Natural killer cell (primary cell): Measurements from ENCODE around the gene THAP3. TPM values are rescaled to one million over a fixed set of nuclear protein-coding genes. Genes with fewer than 3 reads are reported as not detected.

ENCODE experiments used
- ATAC-seq, 3 donors: fragments of 150-1000 bp in 2 of 3; fragments of 200-7000 bp in 1 of 3; cut with Tn5 transposase; 1 replicate in 1 of 3; 2 replicates in 2 of 3; pipeline ENCODE4 v1.10.0; 2021; ENCODE audit warnings: mild to moderate bottlenecking in 2 of 3, moderate library complexity in 2 of 3
- DNase-seq, 2 donors: peaks; one replicate each; pipeline versions ENCODE4 v3.0.0 to v3.0.0-alpha.2; 2013 to 2021; ENCODE audit warnings: mixed read lengths in 1 of 2
- H3K27ac ChIP-seq: one replicate; pipeline ENCODE4 v1.5.1; 2013; ENCODE audit warnings: mild to moderate bottlenecking, low read length
- H3K27me3 ChIP-seq: one replicate; pipeline ENCODE4 v1.6.1; 2013; ENCODE audit warnings: low read length; ENCODE audit not compliant: control insufficient read depth, insufficient read depth
- H3K36me3 ChIP-seq: one replicate; pipeline ENCODE4 v1.6.1; 2013; ENCODE audit warnings: low read length; ENCODE audit not compliant: control insufficient read depth, insufficient read depth
- H3K4me1 ChIP-seq: one replicate; pipeline ENCODE4 v1.6.1; 2013; ENCODE audit warnings: low read length; ENCODE audit not compliant: control insufficient read depth, insufficient read depth
- H3K4me3 ChIP-seq: one replicate; pipeline ENCODE4 v1.5.1; 2013; ENCODE audit warnings: low read length
- H3K9me3 ChIP-seq: one replicate; pipeline ENCODE4 v1.6.1; 2013; ENCODE audit warnings: low read length; ENCODE audit not compliant: control insufficient read depth, insufficient read depth
- H3K27ac Mint-ChIP-seq, 2 donors: one replicate each; pipeline ENCODE4 v1.8.0; 2022; ENCODE audit warnings: mild to moderate bottlenecking in 2 of 2, mixed read lengths in 2 of 2, moderate library complexity in 1 of 2
- H3K27me3 Mint-ChIP-seq, 2 donors: one replicate each; pipeline ENCODE4 v1.8.0; 2022; ENCODE audit warnings: low read depth in 2 of 2, mixed read lengths in 2 of 2
- H3K36me3 Mint-ChIP-seq: one replicate; pipeline ENCODE4 v1.8.0; 2022; ENCODE audit warnings: mixed read lengths
- H3K4me1 Mint-ChIP-seq, 2 donors: one replicate each; pipeline ENCODE4 v1.8.0; 2022; ENCODE audit warnings: mixed read lengths in 2 of 2
- H3K4me3 Mint-ChIP-seq: one replicate; pipeline ENCODE4 v1.8.0; 2022; ENCODE audit warnings: mild to moderate bottlenecking, moderate library complexity, mixed read lengths
- H3K9me3 Mint-ChIP-seq, 2 donors: one replicate each; pipeline ENCODE4 v1.8.0; 2022; ENCODE audit warnings: mixed read lengths in 2 of 2
- WGBS: methylation state at CpG from one replicate; pipeline ENCODE4 v1.1.7; 2013; ENCODE audit warnings: missing lambda C conversion rate; ENCODE audit not compliant: insufficient coverage; 5-methylcytosine and 5-hydroxymethylcytosine counted together
- intact Hi-C: fragments of 100-400 bp; cut with micrococcal nuclease; formaldehyde crosslinking; loops from one replicate; pipeline ENCODE4 v1.14.2; 2022
- total RNA-seq, 4 donors: library from RNA; stranded (reverse); fragments of 120-200 nt in 1 of 4; gene quantifications; one replicate each; pipeline versions ENCODE4 v1.2.3 to v1.2.4, GENCODE V29; 2013 to 2022
- TF ChIP-seq, protein P1 (sequence below): fragments of 200-600 bp; IDR thresholded peaks from one replicate; pipeline ENCODE4 v1.8.0; 2022; ENCODE audit warnings: antibody characterized with exemption

THAP3 gene
- total RNA-seq, 3 donors from 2014 or later (not counting 1 experiment from before 2014, with no cell fraction given): 11.7 to 23.4 (median 23.1) TPM

DNA sequence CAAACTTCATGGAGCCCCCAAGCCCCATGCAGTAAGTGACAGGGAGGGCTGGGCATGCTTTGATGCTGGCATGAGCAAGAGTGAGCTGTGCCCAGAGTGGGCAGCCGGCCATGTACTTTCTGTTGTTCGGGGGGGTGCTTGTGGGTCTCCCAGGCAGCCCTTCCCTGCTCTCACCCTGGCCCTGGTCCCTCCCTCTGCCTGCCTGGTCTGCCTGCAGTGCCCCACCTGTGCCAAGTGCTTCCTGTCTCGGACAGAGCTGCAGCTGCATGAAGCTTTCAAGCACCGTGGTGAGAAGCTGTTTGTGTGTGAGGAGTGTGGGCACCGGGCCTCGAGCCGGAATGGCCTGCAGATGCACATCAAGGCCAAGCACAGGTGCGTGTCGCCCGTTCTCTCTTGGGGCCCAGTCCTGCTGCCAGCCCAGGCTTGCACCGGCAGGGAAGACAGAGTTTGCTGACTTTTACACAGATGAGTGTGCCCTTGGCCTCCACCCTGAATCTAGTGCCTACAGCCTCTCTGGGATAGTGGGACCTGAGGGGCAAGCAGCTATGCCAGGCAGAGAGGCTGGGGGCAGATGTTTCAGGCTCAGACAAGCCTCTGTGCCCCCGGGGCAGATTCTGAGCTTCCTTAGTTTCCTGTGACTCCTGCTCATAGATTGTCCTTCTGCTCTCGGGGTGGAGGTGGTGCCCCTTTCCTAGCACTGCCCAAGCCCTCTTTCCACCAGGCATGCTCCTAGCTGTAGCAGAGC lies 37.2 kb upstream of the THAP3 start:
- H3K27ac Mint-ChIP-seq: no peak overlapping the region
- no peaks in the 10 kb centered on the region for H3K9me3 Mint-ChIP-seq
- no peaks in the 10 kb centered on the region for H3K9me3 ChIP-seq
- no peak overlapping the region for H3K4me3 Mint-ChIP-seq
- no peaks in the 10 kb centered on the region for H3K27me3 ChIP-seq
- ATAC-seq (no peak), DNase-seq (no peak)
- intact Hi-C loops: no loop called here
- H3K27me3 Mint-ChIP-seq: no peaks in the 10 kb centered on the region
- peaks cover 30% of the 10 kb centered on the region for H3K36me3 ChIP-seq
- H3K27ac ChIP-seq: no peak overlapping the region
- H3K4me3 ChIP-seq: no peak overlapping the region
- WGBS: 41% methylated on average over 13 of the region's 13 CpGs
- H3K36me3 Mint-ChIP-seq: no peaks in the 10 kb centered on the region
- peaks cover 29 to 43% of the 10 kb centered on the region in 2 donors for H3K4me1 Mint-ChIP-seq
- TF ChIP-seq, protein P1, sequence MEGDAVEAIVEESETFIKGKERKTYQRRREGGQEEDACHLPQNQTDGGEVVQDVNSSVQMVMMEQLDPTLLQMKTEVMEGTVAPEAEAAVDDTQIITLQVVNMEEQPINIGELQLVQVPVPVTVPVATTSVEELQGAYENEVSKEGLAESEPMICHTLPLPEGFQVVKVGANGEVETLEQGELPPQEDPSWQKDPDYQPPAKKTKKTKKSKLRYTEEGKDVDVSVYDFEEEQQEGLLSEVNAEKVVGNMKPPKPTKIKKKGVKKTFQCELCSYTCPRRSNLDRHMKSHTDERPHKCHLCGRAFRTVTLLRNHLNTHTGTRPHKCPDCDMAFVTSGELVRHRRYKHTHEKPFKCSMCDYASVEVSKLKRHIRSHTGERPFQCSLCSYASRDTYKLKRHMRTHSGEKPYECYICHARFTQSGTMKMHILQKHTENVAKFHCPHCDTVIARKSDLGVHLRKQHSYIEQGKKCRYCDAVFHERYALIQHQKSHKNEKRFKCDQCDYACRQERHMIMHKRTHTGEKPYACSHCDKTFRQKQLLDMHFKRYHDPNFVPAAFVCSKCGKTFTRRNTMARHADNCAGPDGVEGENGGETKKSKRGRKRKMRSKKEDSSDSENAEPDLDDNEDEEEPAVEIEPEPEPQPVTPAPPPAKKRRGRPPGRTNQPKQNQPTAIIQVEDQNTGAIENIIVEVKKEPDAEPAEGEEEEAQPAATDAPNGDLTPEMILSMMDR: no peak
- H3K4me1 ChIP-seq: peaks cover 27% of the 10 kb centered on the region

DNA sequence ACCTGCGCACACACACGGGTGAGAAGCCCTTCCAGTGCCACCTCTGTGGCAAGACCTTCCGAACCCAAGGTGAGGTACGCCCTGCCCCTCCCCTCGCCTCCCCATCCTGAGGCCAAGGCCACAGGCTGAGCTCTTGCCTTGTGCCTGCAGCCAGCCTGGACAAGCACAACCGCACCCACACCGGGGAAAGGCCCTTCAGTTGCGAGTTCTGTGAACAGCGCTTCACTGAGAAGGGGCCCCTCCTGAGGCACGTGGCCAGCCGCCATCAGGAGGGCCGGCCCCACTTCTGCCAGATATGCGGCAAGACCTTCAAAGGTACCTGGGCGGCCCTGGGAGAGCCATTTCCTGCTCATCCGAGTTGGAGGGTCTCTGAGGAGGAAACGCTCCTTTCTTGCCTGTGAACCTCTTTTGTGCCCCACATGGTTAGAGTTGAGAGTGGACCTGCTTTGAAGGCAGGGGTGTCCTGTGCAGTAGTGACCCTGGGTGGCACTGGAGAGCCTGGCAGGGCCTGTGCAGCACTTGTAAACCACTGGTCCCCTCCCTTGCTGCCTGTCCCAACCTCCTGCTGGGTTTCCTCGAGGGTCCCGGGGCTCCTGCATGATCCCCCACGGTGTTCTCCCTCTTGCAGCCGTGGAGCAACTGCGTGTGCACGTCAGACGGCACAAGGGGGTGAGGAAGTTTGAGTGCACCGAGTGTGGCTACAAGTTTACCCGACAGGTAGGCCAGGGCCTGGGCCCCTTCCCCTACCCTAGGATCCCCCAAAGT lies 36.4 kb upstream of the THAP3 start:
- Histone ChIP-seq H3K4me3 (no peak overlapping the region), H3K27ac (no peak overlapping the region), H3K4me1 (peaks cover 28% of the 10 kb centered on the region), H3K36me3 (peaks cover 39% of the 10 kb centered on the region), H3K9me3 (no peaks in the 10 kb centered on the region), H3K27me3 (no peaks in the 10 kb centered on the region)
- no peaks in the 10 kb centered on the region for H3K27me3 Mint-ChIP-seq
- WGBS: 89% methylated on average over 25 of the region's 25 CpGs
- DNase-seq (no peak), ATAC-seq (no peak)
- intact Hi-C loops: no loop called here
- peaks cover 30 to 43% of the 10 kb centered on the region in 2 donors for H3K4me1 Mint-ChIP-seq
- no peaks in the 10 kb centered on the region for H3K36me3 Mint-ChIP-seq
- no peak overlapping the region for H3K27ac Mint-ChIP-seq
- TF ChIP-seq, protein P1: no peak
- no peaks in the 10 kb centered on the region for H3K9me3 Mint-ChIP-seq
- no peak overlapping the region for H3K4me3 Mint-ChIP-seq

DNA sequence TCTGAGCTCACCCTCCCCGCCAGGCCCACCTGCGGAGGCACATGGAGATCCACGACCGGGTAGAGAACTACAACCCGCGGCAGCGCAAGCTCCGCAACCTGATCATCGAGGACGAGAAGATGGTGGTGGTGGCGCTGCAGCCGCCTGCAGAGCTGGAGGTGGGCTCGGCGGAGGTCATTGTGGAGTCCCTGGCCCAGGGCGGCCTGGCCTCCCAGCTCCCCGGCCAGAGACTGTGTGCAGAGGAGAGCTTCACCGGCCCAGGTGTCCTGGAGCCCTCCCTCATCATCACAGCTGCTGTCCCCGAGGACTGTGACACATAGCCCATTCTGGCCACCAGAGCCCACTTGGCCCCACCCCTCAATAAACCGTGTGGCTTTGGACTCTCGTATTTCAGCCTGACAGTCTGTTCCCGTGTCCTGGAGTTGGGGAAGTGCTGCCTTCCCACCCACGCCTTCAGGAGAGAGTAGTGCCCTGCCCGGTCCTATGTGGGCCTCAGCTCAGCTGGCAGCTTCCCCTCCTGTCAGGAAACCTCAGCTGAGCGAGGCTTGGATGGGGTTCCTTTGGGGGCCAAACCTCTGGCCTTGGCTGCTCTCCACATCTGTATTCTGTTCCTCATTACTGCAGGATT lies 35.7 kb upstream of the THAP3 start:
- Mint-ChIP-seq H3K4me1 (peaks cover 30 to 43% of the 10 kb centered on the region in 2 donors), H3K36me3 (no peaks in the 10 kb centered on the region), H3K27ac (no peak overlapping the region), H3K27me3 (no peaks in the 10 kb centered on the region), H3K4me3 (no peak overlapping the region), H3K9me3 (no peaks in the 10 kb centered on the region)
- peaks cover 44% of the 10 kb centered on the region for H3K36me3 ChIP-seq
- H3K27ac ChIP-seq: no peak overlapping the region
- H3K4me1 ChIP-seq: peaks cover 28% of the 10 kb centered on the region
- intact Hi-C loops: no loop called here
- H3K27me3 ChIP-seq: no peaks in the 10 kb centered on the region
- TF ChIP-seq, protein P1: no peak
- WGBS: 85% methylated on average over 24 of the region's 24 CpGs
- no peaks in the 10 kb centered on the region for H3K9me3 ChIP-seq
- no peak overlapping the region for H3K4me3 ChIP-seq
- ATAC-seq (no peak), DNase-seq (no peak)
